Activated CD8-positive, alpha-beta memory T cell treated with anti-CD3 and anti-CD28 coated beads for 36 hours (primary cell): ENCODE measurements around the gene RAB30. TPM values are rescaled to one million over a fixed set of nuclear protein-coding genes. Genes with fewer than 3 reads are reported as not detected.
"Not testable (repeated sequence)": the region's sequence is repeated elsewhere in the genome, so short reads cannot be mapped to it uniquely, and the experiment has no call there.

ENCODE experiments used
- CTCF ChIA-PET: fragments of 350-600 bp; sonication (Branson Sonifier 250); formaldehyde crosslinking; loops from one replicate; lab custom pipeline; 2021; ENCODE audit warnings: antibody characterized with exemption; lab: Charles Lee
- POLR2A ChIA-PET: fragments of 350-600 bp; sonication (Branson Sonifier 250); formaldehyde crosslinking; loops from one replicate; lab custom pipeline; 2021; ENCODE audit warnings: antibody characterized with exemption; lab: Charles Lee
- total RNA-seq, 2 experiments: library from RNA; stranded (reverse); gene quantifications; one replicate each; pipeline ENCODE4 v1.2.3, GENCODE V29; 2021

Gene RAB30
- total RNA-seq, 2 experiments from 2014 or later: 12.9 to 14.3 TPM

GRCh38 chr11:82976786-82977185 is 94.9 kb downstream of the RAB30 start:
- ChIA-PET CTCF (no interaction called here), POLR2A (no interaction called here)

DNA sequence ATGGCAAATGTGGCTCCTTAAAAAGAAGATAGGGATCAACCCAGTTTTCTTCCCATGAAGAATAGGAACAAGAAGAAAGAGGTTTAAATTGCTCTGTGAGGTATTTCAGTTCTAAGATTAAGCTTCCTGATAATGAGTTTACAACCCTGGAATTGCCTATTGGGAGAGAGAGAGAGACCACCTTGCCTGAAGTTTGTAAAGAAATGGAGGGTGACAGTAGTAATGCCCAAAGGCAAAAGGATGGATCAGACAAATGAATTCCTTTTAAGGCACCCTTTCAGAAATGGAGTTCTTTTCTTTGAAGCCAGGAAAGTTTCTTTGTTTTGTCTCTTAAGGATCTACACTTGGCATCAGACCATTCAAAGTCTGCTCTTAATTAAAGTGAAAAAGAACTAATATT is 95.8 kb downstream of the RAB30 start:
- CTCF ChIA-PET: no interaction called here
- POLR2A ChIA-PET: no interaction called here

DNA sequence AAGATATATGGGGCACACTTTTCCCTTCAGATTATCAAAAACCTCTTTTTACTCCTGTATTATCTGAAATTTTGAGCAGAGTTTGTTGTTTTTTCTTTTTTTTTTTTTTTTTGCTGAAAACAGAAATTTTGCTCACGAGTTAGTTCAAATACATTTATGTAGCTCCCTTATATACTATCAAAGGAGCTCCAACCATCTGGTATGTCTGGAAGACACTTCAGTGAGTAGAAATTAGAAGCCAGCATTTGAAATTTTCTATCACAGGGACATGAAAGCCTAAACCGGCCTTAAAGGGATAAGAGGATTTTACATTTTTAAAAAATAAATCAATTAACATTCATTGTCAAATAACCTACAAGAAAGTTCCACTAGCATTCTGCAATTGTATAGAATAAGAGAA is 96.8 kb downstream of the RAB30 start:
- POLR2A ChIA-PET: interaction anchor here (0.7 kb wide), 1 partner anchor 24 kb away, joined by 6 read pairs; no protein-coding TSS in a partner anchor
- CTCF ChIA-PET: interaction anchor here (0.6 kb wide), 1 partner anchor 30 kb away, joined by 5 read pairs; no protein-coding TSS in a partner anchor

DNA sequence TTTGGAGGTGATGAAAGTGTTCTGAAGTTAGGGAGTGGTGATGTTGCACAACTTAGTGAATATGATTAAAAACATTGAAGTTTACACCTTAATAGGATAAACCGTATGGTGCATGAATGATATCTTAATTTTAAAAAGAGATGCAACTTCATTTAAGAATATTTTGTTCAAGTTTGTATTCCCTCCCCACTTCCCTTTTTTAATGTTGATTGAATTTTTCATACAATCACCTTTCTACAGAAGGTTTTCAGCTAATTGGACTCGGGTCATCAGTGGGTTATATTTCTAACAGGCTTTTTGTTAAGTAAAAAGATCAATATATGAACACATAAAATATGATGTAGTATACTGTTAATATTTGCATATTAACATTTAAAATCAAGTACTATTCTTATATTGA is 97.6 kb downstream of the RAB30 start:
- ChIA-PET CTCF (no interaction called here), POLR2A (no interaction called here)

GRCh38 chr11:82972103-82972502 is 99.6 kb downstream of the RAB30 start:
- POLR2A ChIA-PET: interaction anchor here (1.0 kb wide), 1 partner anchor 8 kb away, joined by 3 read pairs; no protein-coding TSS in a partner anchor

GRCh38 chr11:82971519-82971946 is 100.2 kb downstream of the RAB30 start:
- POLR2A ChIA-PET: interaction anchor here (1.0 kb wide), 1 partner anchor 9 kb away, joined by 3 read pairs; no protein-coding TSS in a partner anchor
- CTCF ChIA-PET: interaction anchor here (1.0 kb wide), 1 partner anchor 9 kb away, joined by 3 read pairs; no protein-coding TSS in a partner anchor

More at GRCh38 chr11:82972103-82972502, 99.6 kb downstream of the RAB30 start:
- CTCF ChIA-PET: no interaction called here

DNA sequence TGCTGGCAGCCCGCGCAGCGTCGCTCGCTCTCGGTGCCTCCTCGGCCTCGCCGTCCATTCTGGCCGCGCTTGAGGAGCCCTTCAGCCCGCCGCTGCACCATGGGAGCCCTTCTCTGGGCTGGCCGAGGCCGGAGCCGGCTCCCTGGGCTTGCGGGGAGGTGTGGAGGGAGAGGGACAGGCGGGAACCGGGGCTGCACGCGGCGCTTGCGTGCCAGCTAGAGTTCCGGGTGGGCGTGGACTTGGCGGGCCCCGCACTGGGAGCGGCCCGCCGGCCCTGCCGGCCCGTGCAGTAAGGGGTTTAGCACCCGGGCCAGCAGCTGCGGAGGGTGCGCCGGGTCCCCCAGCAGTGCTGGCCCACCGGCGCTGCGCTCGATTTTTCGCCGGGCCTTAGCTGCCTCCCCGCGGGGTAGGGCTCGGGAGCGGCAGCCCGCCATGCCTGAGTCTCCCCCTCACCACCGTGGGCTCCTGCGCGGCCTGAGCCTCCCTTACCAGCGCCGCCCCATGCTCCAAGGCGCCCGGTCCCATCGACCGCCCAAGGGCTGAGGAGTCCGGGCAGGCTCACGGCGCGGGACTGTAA is 101.1 kb downstream of the RAB30 start:
- POLR2A ChIA-PET: not testable (repeated sequence)
- CTCF ChIA-PET: interaction anchor here (1.0 kb wide), 1 partner anchor 10 kb away, joined by 3 read pairs; no protein-coding TSS in a partner anchor

- ChIA-PET POLR2A (no interaction called here), CTCF (no interaction called here)
These were observed 101.9 kb downstream of the RAB30 start for GRCh38 chr11:82969811-82970210.

GRCh38 chr11:82967381-82967780 is 104.3 kb downstream of the RAB30 start:
- POLR2A ChIA-PET: no interaction called here
- CTCF ChIA-PET: no interaction called here

DNA sequence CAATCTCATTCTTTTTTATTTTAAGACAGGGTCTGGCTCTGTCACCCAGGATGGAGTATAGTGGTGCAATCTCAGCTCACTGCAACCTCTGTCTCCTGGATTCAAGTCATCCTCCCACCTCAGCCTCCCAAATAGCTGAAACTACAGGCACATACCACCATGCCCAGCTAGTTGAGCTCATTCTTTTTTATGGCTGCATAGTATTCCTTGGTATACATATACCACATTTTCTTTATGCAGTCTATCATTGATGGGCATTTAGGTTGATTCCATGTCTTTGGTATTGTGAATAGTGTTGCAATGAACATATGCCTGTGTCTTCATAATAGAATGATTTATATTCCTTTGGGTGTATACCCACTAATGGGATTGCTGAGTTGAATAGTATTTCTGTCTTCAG is 109.7 kb downstream of the RAB30 start:
- POLR2A ChIA-PET, CTCF ChIA-PET: not testable (repeated sequence)

DNA sequence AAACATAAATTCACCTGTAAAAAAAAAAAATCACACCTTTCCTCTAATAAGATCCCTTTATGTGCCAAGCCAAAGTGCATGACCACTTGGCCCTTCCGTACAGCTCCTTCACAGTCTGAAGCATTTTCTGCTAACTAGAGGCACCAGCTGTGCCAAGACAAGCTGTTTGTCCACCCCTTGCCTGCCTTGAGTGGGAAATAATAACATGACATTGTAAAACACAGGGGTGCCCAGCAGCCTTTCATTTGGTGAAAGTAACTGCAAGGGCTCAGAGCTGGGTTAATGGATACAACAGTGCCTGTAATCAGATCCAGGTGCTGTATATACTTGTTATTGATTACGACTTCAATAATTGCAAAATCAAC is 110.9 kb downstream of the RAB30 start:
- POLR2A ChIA-PET: no interaction called here
- CTCF ChIA-PET: no interaction called here

DNA sequence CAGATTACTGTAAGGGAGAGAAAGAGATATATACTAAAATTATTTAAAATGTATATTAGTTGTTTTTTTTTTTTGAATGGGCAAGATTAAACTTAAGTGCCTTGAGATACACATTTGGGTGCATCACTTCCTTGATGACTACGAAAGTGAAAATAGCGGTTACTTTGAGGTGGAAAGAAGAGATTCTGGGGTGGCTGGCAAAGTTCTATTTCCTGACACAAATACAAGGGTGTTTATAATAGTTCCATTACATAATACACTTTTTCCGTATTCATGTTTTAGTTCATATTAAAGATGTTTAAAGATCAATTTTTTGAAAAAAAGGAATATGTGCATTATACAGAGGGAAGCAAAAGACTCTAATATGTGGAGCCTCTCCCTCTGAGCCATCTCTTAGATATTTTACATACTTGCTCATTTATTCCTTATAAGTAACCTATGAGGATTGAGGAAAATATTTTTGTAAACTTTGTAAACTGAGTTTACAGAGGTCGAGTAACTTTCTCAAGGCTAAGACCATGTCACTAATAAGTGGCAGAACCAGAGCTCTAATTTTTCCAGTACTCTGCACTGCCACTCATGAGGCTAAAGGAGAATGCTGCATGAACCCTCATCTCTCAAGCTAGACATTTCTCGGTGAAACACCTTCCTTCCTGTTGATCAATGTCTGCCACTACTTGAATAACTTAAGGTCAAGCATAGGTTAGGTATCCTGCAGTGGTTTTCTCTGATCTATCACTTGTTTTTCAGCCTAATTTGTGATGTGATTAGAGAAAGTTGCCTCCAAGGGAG is 111.5 kb downstream of the RAB30 start:
- ChIA-PET POLR2A (no interaction called here), CTCF (no interaction called here)

- POLR2A ChIA-PET: not testable (repeated sequence)
- CTCF ChIA-PET: interaction anchor here (1.2 kb wide), 1 partner anchor 51 kb away, joined by 3 read pairs; no protein-coding TSS in a partner anchor
These were observed 115.8 kb downstream of the RAB30 start for GRCh38 chr11:82955736-82956453.

GRCh38 chr11:82950502-82950901 is 121.2 kb downstream of the RAB30 start:
- CTCF ChIA-PET, POLR2A ChIA-PET: not testable (repeated sequence)

DNA sequence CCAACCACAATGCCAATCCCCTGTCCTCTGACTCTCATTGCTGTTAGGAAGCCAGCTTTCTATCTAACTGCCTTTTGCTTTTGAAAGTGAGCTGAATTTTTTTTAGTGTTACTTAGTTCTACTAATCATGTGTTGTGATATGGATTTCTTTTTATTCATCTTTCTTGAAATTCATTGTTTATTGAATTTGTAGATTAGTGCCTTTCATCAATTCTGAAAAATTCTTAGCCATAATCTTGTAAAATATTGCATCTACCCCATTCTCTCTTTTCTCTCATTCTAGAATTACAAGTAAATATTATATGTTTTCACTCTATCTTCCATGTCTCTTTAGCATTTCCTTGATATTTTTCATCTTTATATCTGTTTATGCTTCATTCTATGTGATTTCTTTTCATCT is 122.3 kb downstream of the RAB30 start:
- POLR2A ChIA-PET: no interaction called here

DNA sequence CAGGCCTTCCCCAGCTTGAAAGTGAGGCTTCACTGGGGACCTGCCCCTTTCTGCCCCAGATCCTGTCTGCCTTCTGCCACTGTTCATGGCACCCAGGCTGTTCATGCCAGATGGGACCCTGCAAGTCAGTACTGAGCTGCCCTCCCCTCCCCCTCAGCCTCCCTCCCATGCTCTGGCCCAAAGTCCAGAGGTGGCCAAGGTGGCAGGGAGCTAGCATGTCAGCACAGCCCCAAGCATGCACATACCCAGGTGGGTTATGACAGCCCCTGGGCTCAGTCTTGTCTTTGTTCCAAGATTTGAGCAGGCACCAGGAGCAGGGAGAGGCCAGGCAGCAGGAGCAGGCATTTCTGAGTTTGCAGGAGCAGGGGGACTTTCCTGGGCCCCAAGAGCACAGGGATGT is 126.0 kb downstream of the RAB30 start:
- POLR2A ChIA-PET: no interaction called here
- CTCF ChIA-PET: no interaction called here

More for the DNA sequence above, 122.3 kb downstream of the RAB30 start:
- CTCF ChIA-PET: no interaction called here

- CTCF ChIA-PET: interaction anchor here (0.6 kb wide), 1 partner anchor 30 kb away, joined by 5 read pairs; no protein-coding TSS in a partner anchor
- POLR2A ChIA-PET: not testable (repeated sequence)
These were observed 126.7 kb downstream of the RAB30 start for GRCh38 chr11:82945041-82945440.

DNA sequence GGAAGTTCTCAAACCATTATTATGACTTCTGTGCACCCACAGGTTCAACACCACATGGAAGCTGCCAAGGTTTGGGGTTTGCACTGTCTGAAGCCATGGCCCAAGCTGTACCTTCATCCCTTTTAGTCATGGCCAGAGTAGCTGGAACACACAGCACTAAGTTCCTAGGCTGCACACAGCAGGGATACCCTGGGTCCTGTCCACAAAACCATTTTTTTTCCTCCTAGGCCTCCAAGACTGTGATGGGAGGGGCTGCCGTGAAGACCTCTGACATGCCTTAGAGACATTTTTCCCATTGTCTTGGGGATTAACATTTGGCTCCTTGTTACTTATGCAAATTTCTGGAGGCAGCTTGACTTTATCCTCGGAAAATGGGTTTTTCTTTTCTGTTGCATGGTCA is 127.5 kb downstream of the RAB30 start:
- CTCF ChIA-PET: no interaction called here
- POLR2A ChIA-PET: no interaction called here

- CTCF ChIA-PET, POLR2A ChIA-PET: not testable (repeated sequence)
These were observed 128.3 kb downstream of the RAB30 start for GRCh38 chr11:82943430-82943829.

DNA sequence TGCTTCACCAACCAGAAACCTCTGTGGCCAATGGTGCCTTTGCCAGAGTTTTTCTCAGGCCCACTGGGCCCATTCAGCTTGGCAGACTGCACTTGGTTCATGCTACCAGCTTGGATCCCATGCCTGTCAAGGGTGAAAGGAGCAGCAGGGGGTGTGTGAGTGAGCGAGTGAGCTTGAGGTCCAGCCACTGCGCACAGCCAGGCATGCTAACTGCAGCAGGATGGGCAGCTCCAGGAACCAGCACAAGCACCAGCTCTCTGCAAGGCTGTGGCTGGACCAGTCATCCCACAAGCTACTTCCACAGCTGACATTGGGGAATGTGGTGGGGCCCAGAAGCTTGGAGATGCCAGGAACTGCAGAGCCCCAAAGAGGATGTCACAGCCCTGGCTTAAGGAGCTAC is 129.3 kb downstream of the RAB30 start:
- POLR2A ChIA-PET: no interaction called here
- CTCF ChIA-PET: no interaction called here
